Parathyroid adenoma (tissue), 2 donors: ENCODE data around the gene DDX24.

Source experiments
- H2AFZ ChIP-seq: fragments of 300-600 bp; sonication (generic); one replicate; pipeline ENCODE4 v1.7.0; 2017; ENCODE audit warnings: antibody characterized with exemption, mild to moderate bottlenecking
- H3K27ac ChIP-seq: fragments of 300-600 bp; sonication (generic); one replicate; pipeline ENCODE4 v1.7.0; 2017
- H3K27me3 ChIP-seq: fragments of 300-600 bp; sonication (generic); one replicate; pipeline ENCODE4 v1.7.0; 2017; ENCODE audit warnings: low read length; ENCODE audit not compliant: control insufficient read depth, insufficient read depth
- H3K36me3 ChIP-seq: fragments of 300-600 bp; sonication (generic); one replicate; pipeline ENCODE4 v1.7.0; 2017; ENCODE audit warnings: low read length; ENCODE audit not compliant: control insufficient read depth, insufficient read depth
- H3K4me1 ChIP-seq: fragments of 300-600 bp; sonication (generic); one replicate; pipeline ENCODE4 v1.7.0; 2017; ENCODE audit warnings: control low read depth
- H3K4me2 ChIP-seq: fragments of 300-600 bp; sonication (generic); one replicate; pipeline ENCODE4 v1.7.0; 2017; ENCODE audit warnings: low read length
- H3K4me3 ChIP-seq: fragments of 300-600 bp; sonication (generic); one replicate; pipeline ENCODE4 v1.7.0; 2017; ENCODE audit warnings: low read depth, low read length
- H3K79me2 ChIP-seq: fragments of 300-600 bp; sonication (generic); one replicate; pipeline ENCODE4 v1.7.0; 2017; ENCODE audit warnings: control low read depth
- H3K9ac ChIP-seq: fragments of 300-600 bp; sonication (generic); one replicate; pipeline ENCODE4 v1.7.0; 2017; ENCODE audit warnings: mild to moderate bottlenecking
- H3K9me3 ChIP-seq: fragments of 300-600 bp; sonication (generic); one replicate; pipeline ENCODE4 v1.7.0; 2017; ENCODE audit warnings: low read length; ENCODE audit not compliant: control insufficient read depth
- CTCF ChIP-seq: fragments of 300-600 bp; sonication (generic); IDR thresholded peaks from one replicate; pipeline ENCODE4 v1.7.0; 2017; ENCODE audit warnings: antibody characterized with exemption, mild to moderate bottlenecking
- donor health status: primary hyperparathyroidism.

The DDX24 gene

GRCh38 chr14:94104731-94105130 lies 23.7 kb upstream of the DDX24 start:
- Histone ChIP-seq H3K4me2 (no peak overlapping the region), H3K4me1 (no peaks in the 10 kb centered on the region), H3K36me3 (no peaks in the 10 kb centered on the region), H3K4me3 (no peak overlapping the region), H3K27ac (no peak overlapping the region), H3K9me3 (no peaks in the 10 kb centered on the region), H3K27me3 (no peaks in the 10 kb centered on the region), H3K9ac (no peak overlapping the region), H2AFZ (no peak overlapping the region), H3K79me2 (no peaks in the 10 kb centered on the region)
- TF ChIP-seq CTCF = no peak

- no peak overlapping the region for H3K27ac ChIP-seq
- TF ChIP-seq CTCF = no peak
- H3K4me2 ChIP-seq = no peak overlapping the region
- no peaks in the 10 kb centered on the region for H3K9me3 ChIP-seq
- no peaks in the 10 kb centered on the region for H3K79me2 ChIP-seq
- no peak overlapping the region for H2AFZ ChIP-seq
- H3K4me3 ChIP-seq = no peak overlapping the region
- no peaks in the 10 kb centered on the region for H3K4me1 ChIP-seq
- no peak overlapping the region for H3K9ac ChIP-seq
- no peaks in the 10 kb centered on the region for H3K36me3 ChIP-seq
- H3K27me3 ChIP-seq = no peaks in the 10 kb centered on the region
These were observed 22.6 kb upstream of the DDX24 start for GRCh38 chr14:94103554-94104150.

- Histone ChIP-seq H3K4me2 (no peak overlapping the region), H3K27me3 (no peaks in the 10 kb centered on the region), H3K9me3 (no peaks in the 10 kb centered on the region), H3K4me3 (no peak overlapping the region), H3K79me2 (no peaks in the 10 kb centered on the region), H3K27ac (no peak overlapping the region), H3K36me3 (no peaks in the 10 kb centered on the region), H3K4me1 (no peaks in the 10 kb centered on the region), H2AFZ (no peak overlapping the region), H3K9ac (no peak overlapping the region)
- no peak for TF ChIP-seq CTCF
These were observed 21.9 kb upstream of the DDX24 start for GRCh38 chr14:94102768-94103482.

GRCh38 chr14:94101748-94102147 lies 20.7 kb upstream of the DDX24 start:
- no peak overlapping the region for H3K4me2 ChIP-seq
- H3K27ac ChIP-seq = no peak overlapping the region
- no peaks in the 10 kb centered on the region for H3K4me1 ChIP-seq
- H3K79me2 ChIP-seq = no peaks in the 10 kb centered on the region
- no peak for TF ChIP-seq CTCF
- no peaks in the 10 kb centered on the region for H3K9me3 ChIP-seq
- no peaks in the 10 kb centered on the region for H3K27me3 ChIP-seq
- no peak overlapping the region for H3K4me3 ChIP-seq
- no peak overlapping the region for H2AFZ ChIP-seq
- no peaks in the 10 kb centered on the region for H3K36me3 ChIP-seq
- H3K9ac ChIP-seq = no peak overlapping the region

- Histone ChIP-seq H3K9me3 (no peaks in the 10 kb centered on the region), H3K79me2 (no peaks in the 10 kb centered on the region), H3K36me3 (no peaks in the 10 kb centered on the region), H2AFZ (no peak overlapping the region), H3K4me2 (no peak overlapping the region), H3K27me3 (no peaks in the 10 kb centered on the region), H3K9ac (no peak overlapping the region), H3K27ac (no peak overlapping the region), H3K4me3 (no peak overlapping the region), H3K4me1 (no peaks in the 10 kb centered on the region)
- TF ChIP-seq CTCF = no peak
These were observed 19.8 kb upstream of the DDX24 start for GRCh38 chr14:94100847-94101246.
